Measurements from ENCODE around the gene CTBP2.
"Not testable (repeated sequence)": the region's sequence is repeated elsewhere in the genome, so short reads cannot be mapped to it uniquely, and the experiment has no call there.

Gene CTBP2

GRCh38 chr10:125060482-125060825 lies 99.9 kb downstream of the CTBP2 start:
- DNase-seq: no peak
- in situ Hi-C loops (cut with MboI; ENCODE audit: low pct_unique_long_range_greater_than_20kb, low sequenced_read_pairs): no loop called here

GRCh38 chr10:125060026-125060425 lies 100.3 kb downstream of the CTBP2 start:
- in situ Hi-C loops (cut with MboI; ENCODE audit: low pct_unique_long_range_greater_than_20kb, low sequenced_read_pairs): no loop called here
- DNase-seq: no peak

- in situ Hi-C loops (cut with MboI; ENCODE audit: low pct_unique_long_range_greater_than_20kb, low sequenced_read_pairs); DNase-seq: not testable (repeated sequence)
Observed at GRCh38 chr10:125059348-125059747, 101.0 kb downstream of the CTBP2 start.

GRCh38 chr10:125057158-125058001 lies 103.0 kb downstream of the CTBP2 start:
- DNase-seq: peak; percentile 67
- in situ Hi-C loops (cut with MboI; ENCODE audit: low pct_unique_long_range_greater_than_20kb, low sequenced_read_pairs): no loop called here

GRCh38 chr10:125056161-125057132 lies 103.9 kb downstream of the CTBP2 start:
- in situ Hi-C loops (cut with MboI; ENCODE audit: low pct_unique_long_range_greater_than_20kb, low sequenced_read_pairs): no loop called here
- DNase-seq: no peak

- no peak for DNase-seq
- in situ Hi-C loops (cut with MboI; ENCODE audit: low pct_unique_long_range_greater_than_20kb, low sequenced_read_pairs): no loop called here
Observed at GRCh38 chr10:125055446-125055845, 104.9 kb downstream of the CTBP2 start.

- no peak for DNase-seq
- in situ Hi-C loops (cut with MboI; ENCODE audit: low pct_unique_long_range_greater_than_20kb, low sequenced_read_pairs): no loop called here
Observed at GRCh38 chr10:125054669-125055268, 105.6 kb downstream of the CTBP2 start.

- DNase-seq: no peak
- in situ Hi-C loops (cut with MboI; ENCODE audit: low pct_unique_long_range_greater_than_20kb, low sequenced_read_pairs): no loop called here
Observed at GRCh38 chr10:125054216-125054615, 106.1 kb downstream of the CTBP2 start.

GRCh38 chr10:125052146-125052545 lies 108.2 kb downstream of the CTBP2 start:
- no peak for DNase-seq
- in situ Hi-C loops (cut with MboI; ENCODE audit: low pct_unique_long_range_greater_than_20kb, low sequenced_read_pairs): no loop called here

- no peak for DNase-seq
- in situ Hi-C loops (cut with MboI; ENCODE audit: low pct_unique_long_range_greater_than_20kb, low sequenced_read_pairs): no loop called here
Observed at GRCh38 chr10:125050383-125050782, 110.0 kb downstream of the CTBP2 start.

GRCh38 chr10:125049216-125049881 lies 111.0 kb downstream of the CTBP2 start:
- DNase-seq: no peak
- in situ Hi-C loops (cut with MboI; ENCODE audit: low pct_unique_long_range_greater_than_20kb, low sequenced_read_pairs): no loop called here

GRCh38 chr10:125048094-125048864 lies 112.1 kb downstream of the CTBP2 start:
- peak; percentile 78 for DNase-seq
- in situ Hi-C loops (cut with MboI; ENCODE audit: low pct_unique_long_range_greater_than_20kb, low sequenced_read_pairs): no loop called here

GRCh38 chr10:125043841-125044658 lies 116.3 kb downstream of the CTBP2 start:
- no peak for DNase-seq
- in situ Hi-C loops (cut with MboI; ENCODE audit: low pct_unique_long_range_greater_than_20kb, low sequenced_read_pairs): no loop called here

GRCh38 chr10:125041856-125042506 lies 118.4 kb downstream of the CTBP2 start:
- in situ Hi-C loops (cut with MboI; ENCODE audit: low pct_unique_long_range_greater_than_20kb, low sequenced_read_pairs): no loop called here
- DNase-seq: no peak

GRCh38 chr10:125039354-125039769 lies 121.0 kb downstream of the CTBP2 start:
- in situ Hi-C loops (cut with MboI; ENCODE audit: low pct_unique_long_range_greater_than_20kb, low sequenced_read_pairs): no loop called here
- no peak for DNase-seq

GRCh38 chr10:125038637-125039036 lies 121.7 kb downstream of the CTBP2 start:
- peak; percentile 9 for DNase-seq
- in situ Hi-C loops (cut with MboI; ENCODE audit: low pct_unique_long_range_greater_than_20kb, low sequenced_read_pairs): no loop called here

GRCh38 chr10:125037145-125037877 lies 123.1 kb downstream of the CTBP2 start:
- in situ Hi-C loops (cut with MboI; ENCODE audit: low pct_unique_long_range_greater_than_20kb, low sequenced_read_pairs): no loop called here
- no peak for DNase-seq
